NCI-H1436 (cell line): ENCODE data around the gene COLEC12.

ENCODE experiments used
- DNase-seq: peaks from one replicate; lab custom pipeline; 2025; lab: John Stamatoyannopoulos, UW

COLEC12 gene

GRCh38 chr18:386994-387393 lies 113.5 kb downstream of the COLEC12 start:
- no peak for DNase-seq

DNA sequence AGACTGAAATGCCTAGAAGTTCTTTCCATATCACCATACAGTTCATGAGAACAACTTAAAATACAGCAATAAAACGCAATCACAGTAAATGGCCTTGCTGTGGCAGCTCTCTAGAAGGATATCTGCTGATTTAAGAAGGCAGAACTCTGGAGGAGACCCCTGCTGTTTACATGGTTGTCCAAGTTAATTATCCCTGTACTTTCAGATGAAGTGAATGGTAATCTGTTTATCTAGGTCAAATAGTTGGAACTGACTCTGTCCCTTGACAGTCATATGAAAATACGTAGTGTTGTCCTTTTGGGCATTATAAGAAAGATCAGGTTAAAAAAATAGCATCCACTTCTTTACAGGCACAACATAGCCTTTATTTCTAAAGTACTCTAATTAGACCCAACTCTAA lies 115.6 kb downstream of the COLEC12 start:
- no peak for DNase-seq

DNA sequence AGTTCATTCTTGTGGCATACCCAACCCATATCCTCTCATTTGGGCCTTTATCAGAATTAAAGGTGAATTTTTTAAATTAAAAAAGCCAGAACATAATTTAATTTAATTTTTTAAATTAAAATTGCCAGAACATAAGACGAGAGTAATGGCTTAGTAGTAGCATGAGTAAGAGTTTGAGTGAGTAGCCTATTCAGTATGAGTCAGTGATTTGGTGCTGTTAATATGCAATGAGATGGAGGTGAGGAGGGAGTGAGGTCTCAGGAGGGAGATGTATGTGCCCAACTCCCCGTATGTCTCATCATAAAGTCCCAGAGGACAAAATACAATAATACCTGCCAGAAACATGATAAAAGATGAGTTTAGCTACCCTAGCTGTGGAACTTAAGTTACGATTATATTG lies 117.4 kb downstream of the COLEC12 start:
- DNase-seq, result no peak

DNA sequence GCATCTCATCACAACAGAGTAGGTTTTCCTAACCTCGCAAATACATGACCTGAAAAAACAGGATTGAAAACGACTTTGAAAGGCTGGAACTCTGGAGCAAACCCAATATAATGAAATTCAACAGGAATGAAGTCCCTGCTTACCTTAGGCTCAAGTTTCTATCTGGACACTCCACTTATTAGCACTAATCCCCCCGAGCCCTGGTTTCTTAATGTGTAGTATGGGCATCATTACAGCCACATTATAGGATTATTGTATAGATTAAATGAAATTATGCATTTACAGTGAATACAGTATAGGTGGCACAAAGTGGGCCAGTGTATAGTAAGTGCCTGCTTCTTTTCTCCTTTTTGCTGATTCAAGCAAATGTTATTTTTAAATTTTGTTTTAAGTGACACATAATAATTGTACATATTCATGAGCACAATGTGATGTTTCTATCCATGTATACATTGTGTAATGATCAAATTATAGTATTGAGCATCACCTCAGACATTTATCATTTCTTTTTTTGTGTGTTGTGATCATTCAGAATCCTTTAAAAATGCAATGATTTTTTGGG lies 118.0 kb downstream of the COLEC12 start:
- DNase-seq, result no peak

DNA sequence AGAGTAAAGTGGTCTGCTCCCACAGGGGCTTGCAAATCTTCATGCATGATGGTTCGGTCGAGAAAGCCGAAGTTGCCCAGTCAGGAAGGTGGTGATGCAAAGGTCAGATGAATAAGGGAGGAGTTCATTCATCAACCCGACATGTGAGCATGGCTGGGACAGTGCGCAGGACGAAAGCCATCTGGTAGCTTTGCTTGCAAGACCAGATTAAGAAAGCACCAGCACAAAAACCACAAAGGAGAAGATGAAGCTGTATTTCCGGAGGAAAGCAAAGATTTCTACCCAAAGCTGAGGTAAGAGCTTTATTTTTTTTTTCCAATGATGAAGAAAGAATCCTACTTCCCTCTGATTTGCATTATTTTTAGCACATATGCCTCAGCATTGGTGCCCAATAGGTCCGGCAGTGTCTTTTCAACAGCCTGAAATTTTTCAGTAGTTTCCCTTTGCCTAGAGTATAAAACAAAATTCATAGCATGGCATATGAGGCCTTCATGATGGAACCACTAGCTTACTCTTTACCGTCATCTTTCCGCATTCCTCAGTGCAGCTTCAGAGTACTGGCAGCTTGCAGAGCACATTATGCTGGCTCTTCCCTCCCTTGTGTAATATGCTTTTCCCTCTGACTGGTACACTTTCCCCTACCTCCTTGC lies 120.7 kb downstream of the COLEC12 start:
- no peak for DNase-seq

GRCh38 chr18:378079-378478 lies 122.4 kb downstream of the COLEC12 start:
- no peak for DNase-seq

DNA sequence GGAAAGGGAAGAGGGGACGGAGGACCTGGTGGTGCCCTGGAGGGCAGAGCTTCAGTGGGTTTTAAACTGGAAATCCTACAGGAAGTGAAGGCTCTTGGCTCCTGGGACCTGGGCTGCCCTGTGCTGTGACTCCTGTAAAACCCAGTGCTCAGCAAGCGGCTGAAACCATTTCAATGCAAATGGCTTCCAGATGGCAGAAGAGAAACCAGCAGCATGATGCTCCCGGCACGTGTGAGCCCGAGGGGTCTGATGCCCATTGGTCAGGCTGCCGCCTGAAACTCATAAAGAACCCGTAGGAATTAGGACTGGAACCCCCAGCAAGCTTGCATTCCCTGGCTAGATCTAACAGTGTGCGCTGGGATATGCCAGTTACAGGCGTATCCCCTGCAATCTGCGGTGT lies 123.4 kb downstream of the COLEC12 start:
- DNase-seq, result no peak

DNA sequence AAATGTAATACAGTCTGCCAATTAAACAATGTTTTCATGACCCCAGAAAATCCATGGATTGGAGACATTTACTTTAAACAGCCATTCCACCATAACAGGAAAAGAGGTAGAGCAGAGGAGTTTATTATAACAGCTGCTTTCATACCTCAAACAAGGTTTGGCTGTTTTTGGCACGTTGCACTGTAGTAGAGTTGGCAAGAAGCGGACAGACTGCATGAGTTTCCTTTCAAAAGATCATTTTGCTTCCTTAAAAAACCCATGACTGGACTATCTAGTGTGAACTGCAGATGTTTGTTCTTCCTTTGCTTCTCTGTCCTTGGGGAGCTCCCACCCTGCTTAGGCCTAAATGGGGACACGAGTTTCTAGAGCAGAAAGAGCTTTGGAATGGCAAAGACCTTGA lies 124.2 kb downstream of the COLEC12 start:
- DNase-seq, result no peak

GRCh38 chr18:374721-375168 lies 125.8 kb downstream of the COLEC12 start:
- no peak for DNase-seq

GRCh38 chr18:373780-374179 lies 126.7 kb downstream of the COLEC12 start:
- no peak for DNase-seq

- DNase-seq, result no peak
Observed at GRCh38 chr18:371609-371982, 128.9 kb downstream of the COLEC12 start.

- DNase-seq, result no peak
Observed at GRCh38 chr18:370751-371608, 129.5 kb downstream of the COLEC12 start.

DNA sequence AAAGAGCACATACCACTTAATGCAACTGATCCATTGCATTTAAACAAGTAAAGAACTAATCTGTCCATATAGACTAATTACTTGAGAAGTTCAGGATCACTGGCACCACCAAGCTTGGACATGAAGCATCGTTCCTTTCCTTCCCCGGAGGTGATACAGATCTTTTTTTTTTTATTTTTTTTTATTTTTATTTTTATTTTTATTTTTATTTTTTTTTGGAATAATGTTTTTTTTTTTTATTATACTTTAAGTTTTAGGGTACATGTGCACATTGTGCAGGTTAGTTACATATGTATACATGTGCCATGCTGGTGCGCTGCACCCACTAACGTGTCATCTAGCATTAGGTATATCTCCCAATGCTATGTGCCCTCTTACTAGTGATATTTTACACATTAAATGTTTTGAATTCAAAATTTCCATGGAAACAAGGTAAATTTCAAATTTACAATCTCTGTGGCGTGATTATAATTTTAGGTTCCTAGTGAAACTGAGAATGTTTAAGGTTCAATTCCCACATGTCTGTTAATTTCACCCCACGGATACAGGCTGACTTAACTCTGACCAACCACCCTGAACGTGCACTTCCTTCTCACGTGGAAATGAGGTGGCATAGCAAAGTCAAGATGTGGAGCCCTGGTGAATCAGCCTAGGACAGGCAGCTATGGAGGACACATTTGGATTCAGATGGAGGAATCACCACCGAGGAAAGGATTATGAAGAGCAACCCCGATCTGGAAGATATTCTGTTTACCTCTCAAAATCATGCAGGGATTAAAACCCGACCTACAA lies 131.1 kb downstream of the COLEC12 start:
- no peak for DNase-seq

DNA sequence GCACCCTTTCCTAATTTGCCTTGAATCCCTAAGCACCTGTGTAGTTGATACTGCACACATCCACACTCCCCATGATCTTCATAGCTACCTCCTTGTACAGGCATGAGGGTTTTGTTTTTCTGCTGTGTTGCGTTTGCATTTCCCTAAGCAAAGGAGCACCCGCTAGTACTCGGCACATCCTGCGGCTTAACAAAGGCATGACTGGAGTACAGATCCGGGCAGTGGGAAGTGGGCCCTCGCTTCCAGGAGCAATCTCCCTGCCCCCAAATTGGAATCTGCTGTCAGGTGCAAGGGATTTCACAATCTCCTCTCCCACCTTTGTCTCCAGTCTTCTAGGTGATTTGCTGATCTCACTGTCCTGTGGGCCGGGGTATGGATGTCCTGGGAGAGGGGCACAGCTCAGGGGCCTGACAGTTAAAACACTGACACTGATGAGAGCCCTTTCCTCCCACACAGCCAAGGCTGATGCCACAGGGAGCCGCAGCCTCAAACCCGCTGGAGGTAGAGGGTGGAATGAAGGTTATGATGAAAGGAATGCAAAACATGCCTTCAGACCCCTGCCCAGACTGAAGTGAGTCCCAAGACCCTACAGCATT lies 133.9 kb downstream of the COLEC12 start:
- no peak for DNase-seq

- DNase-seq, result no peak
Observed at GRCh38 chr18:365651-366050, 134.8 kb downstream of the COLEC12 start.

- DNase-seq, result no peak
Observed at GRCh38 chr18:364256-364826, 136.2 kb downstream of the COLEC12 start.

- no peak for DNase-seq
Observed at GRCh38 chr18:363301-364085, 137.0 kb downstream of the COLEC12 start.

DNA sequence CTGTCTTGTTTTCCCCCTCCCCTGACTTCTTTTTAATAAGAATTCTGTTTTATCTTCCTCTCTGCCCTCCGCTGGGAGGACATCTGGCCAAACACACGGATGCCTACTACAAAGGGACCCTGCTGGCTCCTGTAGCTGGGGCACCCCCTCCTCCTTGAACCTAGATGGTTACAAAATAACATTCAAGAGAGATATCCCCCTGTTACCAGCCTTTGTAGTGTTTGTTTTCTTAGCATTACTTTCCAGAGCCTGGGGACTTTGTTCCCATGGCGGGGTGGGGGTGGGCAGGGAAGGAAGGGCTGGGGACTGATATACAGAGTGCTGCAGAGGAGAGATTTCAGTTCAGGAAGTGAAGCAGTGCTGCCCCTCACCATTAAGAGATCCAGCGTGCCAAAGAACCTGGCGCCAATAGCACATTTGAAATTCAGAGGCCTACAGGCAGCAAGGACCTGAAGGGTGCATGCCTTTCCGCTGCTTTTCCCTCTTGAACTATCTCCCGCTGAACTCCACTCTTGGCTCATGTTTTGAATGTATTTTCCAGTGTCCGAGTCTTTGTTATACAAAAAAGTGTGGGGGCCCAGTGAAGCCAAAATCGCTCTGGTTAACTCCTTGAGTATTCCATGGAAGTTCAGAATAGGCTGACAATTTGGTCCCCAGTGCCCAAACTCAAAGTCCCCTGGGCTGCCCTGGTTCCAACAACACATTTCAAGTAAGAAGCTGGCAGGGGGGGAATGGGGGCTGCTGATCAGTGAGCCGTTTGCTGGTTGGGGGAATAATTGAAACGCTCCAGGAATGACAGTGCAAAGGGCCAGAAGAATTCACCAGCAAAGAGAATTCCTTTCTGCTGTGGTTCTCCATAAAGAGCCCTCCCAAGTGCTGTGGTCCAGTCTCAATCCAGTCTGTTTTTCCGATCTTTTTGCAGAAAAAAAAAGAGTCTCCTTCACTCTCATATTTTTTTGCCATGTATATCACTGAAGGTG lies 137.9 kb downstream of the COLEC12 start:
- DNase-seq, result no peak

DNA sequence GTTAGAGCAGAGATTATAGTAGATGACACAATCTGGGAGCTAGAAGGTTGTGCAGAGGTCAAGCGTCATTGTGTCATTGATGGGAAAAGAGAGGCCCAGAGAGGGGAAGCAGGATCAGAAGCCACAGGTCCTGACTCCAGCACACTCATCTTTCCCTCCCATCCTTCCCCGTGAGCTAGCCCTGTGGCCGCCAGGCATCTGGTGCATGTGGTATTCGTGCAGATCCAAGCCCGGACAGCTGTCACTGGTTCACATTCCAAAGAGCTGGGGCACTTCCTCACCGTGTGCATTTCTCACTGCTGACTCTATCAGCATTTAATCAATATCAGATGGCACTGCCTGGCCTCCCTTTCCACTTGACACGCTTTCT lies 138.6 kb downstream of the COLEC12 start:
- DNase-seq, result no peak
